ENCODE results near the gene SUPT6H. TPM values are rescaled to one million over a fixed set of nuclear protein-coding genes. Genes with fewer than 3 reads are reported as not detected.
"Not testable (repeated sequence)": the region's sequence is repeated elsewhere in the genome, so short reads cannot be mapped to it uniquely, and the experiment has no call there.

Gene SUPT6H
- total RNA-seq, 1 donor = 46.8 TPM

DNA sequence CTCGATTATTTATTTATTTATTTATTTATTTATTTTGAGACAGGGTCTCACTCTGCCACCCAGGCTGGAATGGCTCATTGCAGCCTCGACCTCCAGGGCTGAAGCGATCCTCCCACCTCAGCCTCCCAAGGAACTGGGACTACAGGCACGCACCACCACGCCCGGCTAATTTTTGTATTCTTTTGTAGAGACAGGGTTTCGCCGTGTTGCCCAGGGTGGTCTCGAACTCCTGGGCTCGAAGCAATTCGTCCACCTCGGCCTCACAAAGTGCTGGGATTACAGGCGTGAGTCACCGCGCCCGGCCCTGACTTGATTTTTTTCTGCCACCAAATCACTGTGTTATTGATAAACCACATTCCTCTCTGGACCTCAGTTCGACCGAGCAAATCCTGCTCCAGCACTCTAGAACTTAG lies 57.0 kb downstream of the SUPT6H start:
- no peak for DNase-seq (ENCODE audit: low read depth)
- TF ChIP-seq, protein P1, sequence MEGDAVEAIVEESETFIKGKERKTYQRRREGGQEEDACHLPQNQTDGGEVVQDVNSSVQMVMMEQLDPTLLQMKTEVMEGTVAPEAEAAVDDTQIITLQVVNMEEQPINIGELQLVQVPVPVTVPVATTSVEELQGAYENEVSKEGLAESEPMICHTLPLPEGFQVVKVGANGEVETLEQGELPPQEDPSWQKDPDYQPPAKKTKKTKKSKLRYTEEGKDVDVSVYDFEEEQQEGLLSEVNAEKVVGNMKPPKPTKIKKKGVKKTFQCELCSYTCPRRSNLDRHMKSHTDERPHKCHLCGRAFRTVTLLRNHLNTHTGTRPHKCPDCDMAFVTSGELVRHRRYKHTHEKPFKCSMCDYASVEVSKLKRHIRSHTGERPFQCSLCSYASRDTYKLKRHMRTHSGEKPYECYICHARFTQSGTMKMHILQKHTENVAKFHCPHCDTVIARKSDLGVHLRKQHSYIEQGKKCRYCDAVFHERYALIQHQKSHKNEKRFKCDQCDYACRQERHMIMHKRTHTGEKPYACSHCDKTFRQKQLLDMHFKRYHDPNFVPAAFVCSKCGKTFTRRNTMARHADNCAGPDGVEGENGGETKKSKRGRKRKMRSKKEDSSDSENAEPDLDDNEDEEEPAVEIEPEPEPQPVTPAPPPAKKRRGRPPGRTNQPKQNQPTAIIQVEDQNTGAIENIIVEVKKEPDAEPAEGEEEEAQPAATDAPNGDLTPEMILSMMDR (IDR thresholded peaks at IDR 0.05; ENCODE audit: insufficient read depth, low read length) = no peak
- H3K4me3 ChIP-seq (ENCODE audit: low read depth, low read length) = peak overlapping the region; percentile 99

DNA sequence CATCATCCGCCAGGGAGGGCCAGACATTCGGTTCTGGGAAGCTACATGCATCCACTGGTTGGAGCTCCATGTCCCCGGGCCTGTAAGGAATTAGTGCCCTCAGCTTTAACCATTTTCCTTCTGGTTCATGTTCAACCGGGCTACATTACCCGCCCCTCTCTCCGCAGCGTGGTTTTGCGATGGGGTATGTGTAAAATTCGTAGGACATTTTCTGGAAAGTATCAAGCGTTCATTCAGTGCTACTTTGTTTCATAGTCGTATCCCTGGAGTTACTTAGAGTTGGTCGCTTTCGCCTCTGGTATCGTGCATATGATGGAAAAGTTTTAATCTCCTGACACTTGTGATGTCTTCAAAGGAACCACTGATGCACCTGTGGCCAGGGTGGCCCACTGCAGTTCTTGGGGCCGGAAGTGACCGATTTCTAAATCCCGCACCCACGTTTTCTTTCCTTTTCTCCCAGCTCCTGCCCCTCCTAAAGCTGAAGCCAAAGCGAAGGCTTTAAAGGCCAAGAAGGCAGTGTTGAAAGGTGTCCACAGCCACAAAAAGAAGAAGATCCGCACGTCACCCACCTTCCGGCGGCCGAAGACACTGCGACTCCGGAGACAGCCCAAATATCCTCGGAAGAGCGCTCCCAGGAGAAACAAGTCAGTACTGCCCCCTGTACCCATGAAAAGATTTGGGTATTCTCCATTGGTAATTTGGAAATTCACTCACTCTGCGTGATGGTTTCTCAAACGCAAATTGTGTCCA lies 58.4 kb downstream of the SUPT6H start:
- H3K4me3 ChIP-seq (ENCODE audit: low read depth, low read length) = peak overlapping the region; percentile 99
- TF ChIP-seq, protein P1 (IDR thresholded peaks at IDR 0.05; ENCODE audit: insufficient read depth, low read length) = no peak
- DNase-seq (ENCODE audit: low read depth) = no peak

DNA sequence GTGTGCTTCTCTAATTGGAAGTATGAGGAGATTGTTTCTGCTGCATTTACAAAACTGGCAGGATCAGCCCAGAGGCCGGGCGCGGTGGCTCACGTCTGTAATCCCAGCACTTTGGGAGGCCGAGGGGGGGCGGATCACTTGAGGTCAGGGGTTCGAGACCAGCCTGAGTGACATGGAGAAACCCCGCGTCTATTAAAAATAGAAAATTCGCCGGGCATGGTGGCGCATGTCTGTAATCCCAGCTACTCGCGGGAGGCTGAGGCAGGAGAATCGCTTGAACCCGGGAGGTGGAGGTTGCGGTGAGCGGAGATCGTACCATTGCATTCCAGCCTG lies 59.0 kb downstream of the SUPT6H start:
- not testable (repeated sequence) for DNase-seq (ENCODE audit: low read depth)

DNA sequence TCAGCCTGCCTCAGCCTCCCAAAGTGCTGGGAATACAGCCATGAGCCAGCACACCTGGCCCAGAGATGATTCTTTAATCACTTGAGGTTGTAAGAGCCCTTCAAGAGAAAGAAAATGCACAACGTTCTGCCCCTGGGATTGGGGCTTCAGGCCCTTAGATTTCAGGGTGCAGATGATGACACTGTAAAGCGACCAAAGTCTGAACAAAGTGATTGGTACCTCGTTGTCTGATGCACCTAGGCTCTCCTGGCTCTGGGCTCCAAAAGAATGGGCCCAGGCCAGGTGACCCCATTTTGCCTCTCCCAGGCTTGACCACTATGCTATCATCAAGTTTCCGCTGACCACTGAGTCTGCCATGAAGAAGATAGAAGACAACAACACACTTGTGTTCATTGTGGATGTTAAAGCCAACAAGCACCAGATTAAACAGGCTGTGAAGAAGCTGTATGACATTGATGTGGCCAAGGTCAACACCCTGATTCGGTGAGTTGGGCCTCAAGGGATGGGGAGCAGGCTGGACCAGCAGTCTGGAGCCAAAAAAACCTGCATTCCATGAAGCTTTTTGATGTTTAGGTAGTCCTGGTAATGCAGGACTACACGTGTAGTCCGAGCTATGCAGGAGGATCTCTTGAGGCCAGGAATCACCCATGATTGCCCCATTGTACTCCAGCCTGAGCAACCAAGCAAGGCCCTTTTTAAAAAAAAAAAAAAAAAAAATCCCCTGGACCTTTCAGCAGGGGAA lies 60.6 kb downstream of the SUPT6H start:
- H3K4me3 ChIP-seq (ENCODE audit: low read depth, low read length) = peak overlapping the region; percentile 37
- TF ChIP-seq, protein P1 (IDR thresholded peaks at IDR 0.05; ENCODE audit: insufficient read depth, low read length) = no peak
- DNase-seq (ENCODE audit: low read depth) = no peak

More for the DNA sequence above, 59.0 kb downstream of the SUPT6H start:
- peak overlapping the region; percentile 99 for H3K4me3 ChIP-seq (ENCODE audit: low read depth, low read length)

DNA sequence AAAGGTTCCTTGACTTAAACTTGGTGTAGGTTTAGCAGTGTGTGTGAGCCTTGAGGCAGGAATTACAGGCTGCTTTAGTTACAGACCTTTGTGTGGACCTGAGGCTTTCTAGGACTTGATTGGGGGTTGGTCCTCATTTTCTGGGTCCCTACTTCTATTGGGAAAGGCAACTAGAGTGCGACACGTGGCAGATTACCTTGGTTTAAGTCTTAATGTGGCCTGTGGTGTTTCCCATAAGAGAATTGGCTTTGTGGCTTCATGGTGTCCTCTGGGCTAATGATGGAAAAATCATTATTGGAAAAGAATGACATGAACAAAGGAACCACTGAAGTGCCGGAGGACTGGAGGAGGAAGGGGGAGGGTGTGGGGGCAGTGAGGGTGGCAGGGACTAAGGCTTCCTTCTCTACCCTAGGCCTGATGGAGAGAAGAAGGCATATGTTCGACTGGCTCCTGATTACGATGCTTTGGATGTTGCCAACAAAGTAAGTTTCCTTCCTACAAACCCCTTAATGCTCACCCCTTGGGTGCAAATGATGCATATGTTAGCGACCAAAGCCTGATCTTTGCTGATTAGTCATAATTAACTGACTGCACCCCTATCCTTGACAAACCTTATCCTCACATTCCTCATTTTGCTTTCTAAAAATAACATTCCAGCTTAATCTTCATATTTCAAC lies 61.3 kb downstream of the SUPT6H start:
- H3K4me3 ChIP-seq (ENCODE audit: low read depth, low read length) = no peak overlapping the region
- TF ChIP-seq, protein P1 (IDR thresholded peaks at IDR 0.05; ENCODE audit: insufficient read depth, low read length) = no peak
- no peak for DNase-seq (ENCODE audit: low read depth)

DNA sequence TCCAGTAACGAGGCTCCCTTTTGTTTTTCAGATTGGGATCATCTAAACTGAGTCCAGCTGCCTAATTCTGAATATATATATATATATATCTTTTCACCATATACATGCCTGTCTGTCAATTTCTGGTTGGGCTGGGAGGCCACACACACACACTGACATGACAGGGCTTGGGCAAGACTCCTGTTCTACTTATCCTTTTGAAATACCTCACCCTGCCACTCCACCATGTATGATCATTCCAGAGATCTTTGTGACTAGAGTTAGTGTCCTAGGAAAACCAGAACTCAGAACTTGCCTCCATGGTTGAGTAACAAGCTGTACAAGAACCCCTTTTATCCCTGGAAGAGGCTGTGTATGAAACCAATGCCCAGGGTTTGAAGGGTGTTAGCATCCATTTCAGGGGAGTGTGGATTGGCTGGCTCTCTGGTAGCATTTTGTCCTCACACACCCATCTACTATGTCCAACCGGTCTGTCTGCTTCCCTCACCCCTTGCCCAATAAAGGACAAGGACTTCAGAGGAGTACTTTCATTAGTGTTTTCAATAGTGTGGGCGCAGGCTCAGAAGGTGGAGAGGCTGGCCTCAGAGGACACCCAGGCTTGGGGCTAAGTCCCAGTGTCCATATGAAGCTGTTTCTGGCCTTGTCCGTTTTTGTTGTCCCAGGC lies 62.0 kb downstream of the SUPT6H start:
- not testable (repeated sequence) for H3K4me3 ChIP-seq (ENCODE audit: low read depth, low read length); DNase-seq (ENCODE audit: low read depth)

DNA sequence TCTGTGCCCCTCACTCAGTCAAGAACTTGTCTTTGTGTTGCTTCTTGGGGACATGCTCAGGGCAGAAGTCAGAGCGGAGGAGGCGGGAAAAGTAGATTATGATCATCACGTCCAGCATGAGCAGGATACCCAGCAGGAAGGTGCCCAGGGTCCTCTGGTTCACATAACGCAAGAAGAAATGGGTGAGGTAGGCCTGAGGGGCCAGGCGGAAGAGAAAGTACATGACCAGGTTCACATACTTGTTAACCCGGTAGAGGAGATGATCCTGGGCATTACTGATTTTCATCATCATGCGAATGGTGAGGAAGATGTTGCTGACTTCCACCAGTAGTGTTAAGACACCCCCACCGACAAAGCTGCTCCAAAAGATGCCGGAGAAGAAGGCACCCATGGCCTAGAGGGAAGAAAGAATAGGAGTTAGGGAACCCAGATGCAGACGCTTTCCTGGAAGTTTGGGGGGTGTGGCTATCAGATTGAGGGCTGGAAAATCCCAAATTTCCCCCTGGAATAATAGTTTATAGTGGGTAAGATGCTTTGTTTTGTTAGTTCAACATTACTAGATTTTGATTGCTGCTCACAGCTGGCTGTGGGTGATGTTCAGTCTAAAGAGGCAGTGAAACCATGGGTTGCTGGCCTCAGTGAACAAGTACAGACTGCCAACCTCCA lies 62.6 kb downstream of the SUPT6H start:
- no peak for DNase-seq (ENCODE audit: low read depth)
- TF ChIP-seq, protein P1 (IDR thresholded peaks at IDR 0.05; ENCODE audit: insufficient read depth, low read length) = no peak
- H3K4me3 ChIP-seq (ENCODE audit: low read depth, low read length) = peak overlapping the region; percentile 79

All from fibroblast of the aortic adventitia (primary cell).